LHCN-M2 (cell line): Measurements from ENCODE around the gene TSPAN31. TPM values are rescaled to one million over a fixed set of nuclear protein-coding genes. Genes with fewer than 3 reads are reported as not detected.
"Not testable (repeated sequence)": the region's sequence is repeated elsewhere in the genome, so short reads cannot be mapped to it uniquely, and the experiment has no call there.

Source experiments
- DNase-seq: peaks from one replicate; pipeline ENCODE4 v3.0.0-alpha.2; 2012; ENCODE audit warnings: low read depth
- total RNA-seq: library from RNA; depleted of rRNA; stranded (reverse); fragments of >200 nt; gene quantifications from 2 replicates; pipeline ENCODE4 v1.2.3, GENCODE V29; 2014

The TSPAN31 gene
- total RNA-seq, 1 experiment from 2014 or later, result 67.3 TPM

- DNase-seq, result no peak
Measured at GRCh38 chr12:57765698-57766463, 21.0 kb downstream of the TSPAN31 start.

- no peak for DNase-seq
Measured at GRCh38 chr12:57766464-57767304, 21.8 kb downstream of the TSPAN31 start, which contains the start of gene CYP27B1. TSS of gene CYP27B1 (minus strand) at chr12:57767078. CDS start at chr12:57767041, 37 bp downstream.

- DNase-seq, result no peak
Measured at GRCh38 chr12:57767305-57767698, 22.5 kb downstream of the TSPAN31 start.

DNA sequence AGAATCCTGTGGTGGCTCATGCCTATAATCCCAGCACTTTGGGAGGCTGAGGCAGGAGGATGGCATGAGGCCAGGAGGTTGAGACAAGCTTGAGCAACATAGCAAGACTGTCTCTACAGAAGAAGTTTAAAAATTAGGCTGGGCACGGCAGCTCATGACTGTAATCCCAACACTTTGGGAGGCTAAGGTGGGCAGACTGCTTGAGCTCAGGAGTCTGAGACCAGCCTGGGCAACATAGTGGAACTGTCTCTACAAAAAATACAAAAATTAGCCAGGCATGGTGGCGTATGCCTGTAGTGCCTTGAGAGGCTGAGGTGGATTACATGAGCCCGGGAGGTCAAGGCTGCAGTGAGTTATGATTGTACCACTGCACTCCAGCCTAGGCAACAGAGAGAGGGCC lies 23.0 kb downstream of the TSPAN31 start:
- DNase-seq, result no peak

DNA sequence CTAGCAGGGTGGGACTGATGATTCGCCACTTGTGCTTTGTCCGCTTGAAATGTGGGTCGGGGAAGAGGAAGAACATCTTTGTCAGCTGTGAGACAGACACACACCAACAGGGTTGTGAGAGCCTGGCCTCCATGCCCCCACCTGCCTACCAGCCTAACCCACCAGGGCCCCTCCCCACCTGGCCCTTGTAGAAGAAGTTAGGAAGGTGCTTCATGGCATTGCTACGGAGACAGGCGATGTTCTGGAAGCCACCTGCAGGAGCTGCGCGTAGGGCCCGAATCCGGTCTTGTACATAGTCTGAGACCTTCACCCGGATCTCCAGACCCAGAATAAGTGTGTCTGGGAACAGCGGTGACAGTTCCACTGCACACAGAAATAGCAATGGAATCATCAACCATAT lies 24.8 kb downstream of the TSPAN31 start:
- DNase-seq, result no peak

DNA sequence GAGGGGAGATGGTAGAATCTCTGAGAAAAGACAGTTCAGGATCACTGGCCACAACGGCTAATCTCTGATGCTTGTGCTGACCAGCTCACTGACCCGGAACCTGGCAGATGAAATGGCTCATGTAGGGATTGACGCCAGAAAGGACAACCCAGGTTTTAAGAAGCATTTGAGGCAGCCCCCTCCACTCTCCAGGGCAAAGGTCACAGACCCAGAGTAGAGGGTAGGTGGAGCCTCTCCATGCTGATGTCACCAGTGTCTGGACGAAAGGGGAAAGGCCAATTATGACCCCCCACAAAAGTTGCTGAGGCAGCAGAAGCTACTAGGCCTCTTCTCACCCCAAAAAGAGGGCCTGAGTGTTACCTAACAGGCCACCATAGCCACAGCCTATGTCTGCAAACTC lies 25.9 kb downstream of the TSPAN31 start:
- no peak for DNase-seq

DNA sequence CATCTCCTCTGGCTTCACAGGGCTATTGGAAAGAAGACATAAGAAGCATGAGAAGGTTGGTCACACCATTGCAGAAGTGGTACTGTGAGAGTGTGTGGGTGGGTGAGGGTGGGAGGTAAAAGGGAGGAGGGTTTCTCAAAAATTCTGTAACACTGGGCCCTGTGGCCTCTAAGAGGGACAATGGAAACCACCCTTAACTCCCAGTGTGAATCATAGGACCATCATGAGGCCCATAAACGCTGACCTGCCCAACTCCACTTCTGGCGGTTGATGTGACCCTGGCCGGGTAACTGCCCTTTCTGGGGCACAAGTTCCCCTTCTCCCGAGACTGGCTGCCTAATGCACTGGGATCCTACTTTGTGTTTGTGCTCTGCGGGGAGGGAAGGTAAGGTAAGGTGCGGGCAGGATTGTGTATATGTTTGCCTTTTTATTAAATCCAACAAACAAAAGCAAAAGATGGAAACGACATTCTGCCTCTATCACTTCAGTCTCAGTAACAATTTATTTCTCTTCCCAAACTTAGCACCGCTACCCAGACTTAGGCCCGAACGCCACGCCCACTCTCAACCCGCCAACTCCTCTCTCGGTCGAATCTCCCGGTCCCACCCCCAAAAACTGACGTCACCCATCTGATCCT lies 26.5 kb downstream of the TSPAN31 start:
- DNase-seq, result peak; percentile 90

DNA sequence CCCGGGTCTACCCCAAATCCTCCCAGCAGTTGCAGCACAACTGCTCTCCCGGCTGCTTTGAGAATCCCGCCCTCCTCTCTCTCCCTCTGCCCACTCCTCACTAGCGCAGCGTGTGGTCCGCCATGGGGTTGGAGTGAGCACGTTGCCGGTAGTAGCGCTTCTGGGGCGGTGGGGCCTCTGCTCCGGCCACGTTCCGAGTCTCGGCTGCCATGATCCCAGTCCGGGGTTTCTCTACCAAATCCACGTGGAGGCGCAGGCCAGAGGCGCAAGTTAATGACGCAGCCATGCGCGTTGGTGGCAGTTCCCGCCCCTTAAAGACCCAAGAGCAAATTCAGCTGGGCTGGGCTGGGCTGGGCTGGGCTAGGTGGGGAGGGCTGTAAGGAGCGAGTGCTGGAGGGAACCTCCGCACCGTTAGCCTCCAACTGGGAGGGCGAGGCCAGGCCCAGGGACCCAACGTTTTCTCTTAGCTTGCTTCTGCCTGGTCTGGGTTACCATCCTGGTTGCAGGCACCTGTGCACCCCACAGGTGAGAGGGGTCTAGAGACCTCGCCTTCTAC lies 27.1 kb downstream of the TSPAN31 start, which contains the start of gene METTL1:
Gene METTL1 (minus strand): TSS at position 233 of the 556 bp plus-strand sequence. CDS start 22 bp downstream, at position 211.
- DNase-seq, result peak; percentile 96

GRCh38 chr12:57772429-57773322 lies 27.8 kb downstream of the TSPAN31 start, which contains the start of gene EEF1AKMT3:
TSS of gene EEF1AKMT3 (plus strand) at chr12:57772614. CDS start at chr12:57772725, 111 bp downstream.
- DNase-seq, result peak; percentile 46

DNA sequence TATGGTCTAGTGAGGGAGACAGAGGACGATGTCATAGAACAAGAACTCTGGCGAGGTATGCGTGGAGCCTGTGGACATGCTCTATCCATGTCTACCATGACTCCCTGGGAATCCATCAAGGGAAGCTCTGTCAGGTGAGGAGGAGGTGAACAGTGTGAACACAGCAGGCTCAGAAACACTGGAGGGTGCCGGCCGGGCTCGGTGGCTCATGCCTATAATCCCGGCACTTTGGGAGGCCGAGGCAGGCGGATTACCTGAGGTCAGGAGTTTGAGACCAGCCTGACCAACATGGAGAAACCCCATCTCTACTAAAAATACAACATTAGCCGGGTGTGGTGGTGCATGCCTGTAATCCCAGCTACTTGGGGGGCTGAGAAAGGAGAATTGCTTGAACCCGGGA lies 29.8 kb downstream of the TSPAN31 start:
- not testable (repeated sequence) for DNase-seq

- DNase-seq, result no peak
Measured at GRCh38 chr12:57775044-57775443, 30.2 kb downstream of the TSPAN31 start.

DNA sequence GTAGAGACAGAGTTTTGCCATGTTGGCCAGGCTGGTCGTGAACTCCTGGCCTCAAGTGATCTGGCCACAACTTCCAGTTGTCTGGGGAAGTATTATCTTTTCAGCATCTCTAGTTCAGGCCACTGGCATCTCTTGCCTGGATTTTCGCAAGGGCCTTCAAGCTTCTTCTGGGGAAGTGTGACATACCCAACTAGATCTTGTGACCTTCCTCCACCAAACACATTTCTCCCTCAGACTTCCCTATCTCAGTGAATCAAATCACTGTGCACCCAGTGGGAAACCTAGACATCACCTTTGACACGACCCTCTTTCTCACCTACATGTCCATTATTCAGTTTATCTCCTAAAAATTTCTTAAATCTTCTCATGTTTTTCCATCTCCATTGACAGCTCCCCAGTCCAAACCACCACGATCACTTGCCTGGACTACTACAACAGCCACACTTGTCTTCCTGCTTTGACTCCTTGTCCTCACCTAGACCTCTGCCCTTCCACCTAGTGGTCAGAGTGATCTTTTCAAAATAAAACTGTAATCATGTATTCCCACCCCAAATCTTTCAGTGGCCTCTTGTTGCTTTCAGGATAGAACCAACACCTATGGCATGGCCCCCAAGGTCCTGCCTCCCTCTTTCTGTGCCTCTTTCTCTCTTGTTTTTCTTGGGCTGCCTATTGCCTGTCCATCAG lies 30.9 kb downstream of the TSPAN31 start:
- no peak for DNase-seq

DNA sequence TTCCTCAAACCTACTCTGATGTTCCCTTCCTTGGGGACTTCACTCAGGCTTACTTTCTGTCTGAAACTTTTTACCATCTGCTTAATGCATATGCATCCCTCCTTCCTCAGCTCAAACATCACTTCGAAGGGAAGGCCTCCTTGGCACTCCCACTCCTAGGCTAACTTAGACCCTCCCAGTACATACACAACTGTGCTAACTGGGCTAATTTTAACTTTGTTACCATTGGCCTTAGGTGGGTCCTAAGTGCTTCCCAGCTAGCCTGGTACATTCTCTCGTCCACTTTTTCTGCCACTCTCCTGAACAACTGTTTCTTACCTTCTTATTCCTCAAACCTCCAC lies 31.4 kb downstream of the TSPAN31 start:
- no peak for DNase-seq

DNA sequence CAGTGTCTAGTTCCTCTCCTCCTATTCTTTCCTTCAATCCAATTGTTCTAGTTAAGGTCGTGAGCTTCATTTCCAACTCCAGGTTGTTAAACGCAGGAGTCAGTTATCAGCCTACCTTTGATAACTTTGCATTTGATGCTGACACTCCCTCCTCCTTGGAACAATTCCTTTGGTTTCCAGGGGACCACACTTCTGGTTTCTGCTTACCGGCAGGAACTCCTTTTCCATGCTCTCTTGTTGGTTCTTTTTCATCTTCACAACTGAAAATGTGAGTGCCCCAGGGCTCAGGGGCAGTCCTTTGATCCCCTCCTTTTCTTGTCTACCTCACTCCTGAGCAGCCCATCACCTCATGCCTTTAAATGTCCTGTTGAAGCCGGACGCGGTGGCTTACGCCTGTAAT lies 32.5 kb downstream of the TSPAN31 start:
- no peak for DNase-seq

DNA sequence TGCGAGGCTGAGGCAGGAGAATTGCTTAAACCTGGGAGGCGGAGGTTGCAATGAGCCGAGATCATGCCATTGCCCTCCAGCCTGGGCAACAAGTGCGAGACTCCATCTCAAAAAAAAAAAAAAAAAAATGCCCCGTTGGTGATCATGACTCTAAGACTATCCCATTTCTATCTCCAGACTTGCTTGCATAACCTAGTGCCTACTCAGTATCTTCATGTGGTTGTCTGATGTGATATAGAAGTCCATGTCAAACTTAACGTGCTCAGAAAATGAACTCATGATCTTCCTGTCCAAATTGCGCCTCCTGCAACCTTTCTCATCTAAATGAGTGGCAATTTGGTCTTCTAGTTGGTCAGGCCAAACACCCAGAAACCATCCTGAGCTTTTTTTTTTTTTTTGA lies 33.1 kb downstream of the TSPAN31 start:
- no peak for DNase-seq

DNA sequence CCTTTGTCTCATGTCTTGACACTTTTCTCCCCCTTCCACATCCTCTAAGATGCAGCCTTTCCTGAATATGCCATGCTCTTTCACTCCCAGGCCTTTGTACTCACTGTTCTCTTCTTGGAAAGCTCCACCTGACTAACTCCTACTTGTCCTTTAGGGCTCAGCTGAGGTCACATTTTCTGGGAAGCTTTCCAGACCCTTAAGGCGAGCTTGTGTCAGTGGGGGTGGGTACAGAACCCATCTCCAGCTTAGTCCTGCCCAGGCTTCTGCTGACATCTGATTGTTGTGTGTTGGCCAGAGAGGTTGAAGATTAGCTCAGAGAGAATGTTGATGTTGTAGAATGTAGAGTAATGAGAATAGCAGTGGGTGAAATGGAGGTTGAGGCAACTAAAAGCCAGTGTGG lies 34.9 kb downstream of the TSPAN31 start:
- no peak for DNase-seq

DNA sequence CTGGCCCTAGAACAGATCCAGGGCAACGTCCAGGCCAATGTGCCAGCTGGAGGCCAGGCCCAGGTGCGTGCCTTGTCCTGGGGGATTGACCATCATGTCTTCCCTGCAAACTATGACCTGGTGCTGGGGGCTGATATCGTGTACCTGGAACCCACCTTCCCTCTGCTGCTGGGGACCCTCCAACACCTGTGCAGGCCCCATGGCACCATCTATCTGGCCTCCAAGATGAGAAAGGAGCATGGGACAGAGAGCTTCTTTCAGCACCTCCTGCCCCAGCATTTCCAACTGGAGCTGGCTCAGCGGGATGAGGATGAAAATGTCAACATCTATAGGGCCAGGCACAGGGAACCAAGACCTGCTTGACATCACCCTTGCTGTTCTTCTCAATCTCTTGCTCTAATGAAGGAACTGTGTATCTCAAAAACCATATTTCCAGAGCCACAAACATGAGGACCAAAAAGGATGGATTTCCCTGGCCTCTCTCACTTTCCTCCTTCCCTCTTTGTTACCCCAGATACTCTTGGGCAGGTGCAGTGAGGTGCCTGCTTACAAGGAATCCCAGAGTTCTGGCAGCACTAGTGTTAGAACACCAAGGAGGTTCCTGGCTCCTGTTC lies 35.6 kb downstream of the TSPAN31 start:
- DNase-seq, result no peak

GRCh38 chr12:57781244-57781643 lies 36.4 kb downstream of the TSPAN31 start:
- no peak for DNase-seq

DNA sequence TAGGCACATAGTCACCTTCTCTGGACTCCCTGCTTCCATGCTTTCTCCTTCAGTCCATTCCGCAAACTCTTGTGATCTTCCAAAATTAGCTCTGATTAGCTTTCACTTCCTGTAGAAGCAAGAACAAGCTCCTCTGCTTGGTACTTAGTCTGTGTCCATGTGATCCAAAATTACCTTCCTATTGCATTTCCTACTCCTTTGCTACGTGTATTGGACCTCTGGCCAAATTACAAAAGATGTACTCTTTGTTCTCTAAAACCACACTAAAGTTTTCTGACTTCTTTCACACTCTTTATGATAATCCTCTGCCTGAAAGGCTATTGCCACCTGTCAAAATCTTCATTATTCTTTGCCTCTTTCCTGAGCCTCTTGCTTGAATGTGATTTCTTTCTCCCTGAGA lies 37.0 kb downstream of the TSPAN31 start:
- no peak for DNase-seq

GRCh38 chr12:57782243-57782607 lies 37.4 kb downstream of the TSPAN31 start:
- DNase-seq, result no peak
